A549 (cell line): ENCODE results near the gene PKP4. TPM values are rescaled to one million over a fixed set of nuclear protein-coding genes. Genes with fewer than 3 reads are reported as not detected.

ENCODE experiments used
- ATAC-seq, 2 experiments: fragments of 200-7000 bp in 1 of 2; fragments of >200 bp in 1 of 2; cut with Nextera tagmentation in 1 of 2; cut with Tn5 transposase in 1 of 2; 3 replicates each; pipeline versions ENCODE4 v1.8.0 to v1.9.1; 2018 to 2020; ENCODE audit warnings: mild to moderate bottlenecking in 1 of 2, moderate library complexity in 1 of 2
- CTCF ChIA-PET: fragments of 300-600 bp; sonication (Branson Sonifier 250); formaldehyde crosslinking; extraction: SDS; loops from one replicate; lab custom pipeline; 2021; ENCODE audit warnings: antibody characterized with exemption, inconsistent platforms; lab: Yijun Ruan, JAX
- POLR2A ChIA-PET: fragments of 350-600 bp; formaldehyde crosslinking; extraction: SDS; loops from one replicate; lab custom pipeline; 2021; ENCODE audit warnings: antibody characterized with exemption, inconsistent platforms; lab: Yijun Ruan, JAX
- DNase-seq, 2 experiments: peaks; one replicate each; pipeline versions ENCODE4 v3.0.0 to v3.0.0-alpha.2; 2011 to 2016; ENCODE audit warnings: low read depth in 1 of 2, low spot score in 1 of 2
- FAIRE-seq: peaks from 2 replicates; lab custom pipeline; 2011; peaks lifted over from hg19 to GRCh38; lab: Jason Lieb, UNC
- H3K27ac ChIP-seq, 2 experiments: fragments of >200 bp; sonication (Bioruptor Twin); formaldehyde crosslinking; 3 replicates each; pipeline ENCODE4 v1.5.1; 2016 to 2017
- H3K4me1 ChIP-seq: fragments of >200 bp; sonication (Bioruptor Twin); formaldehyde crosslinking; 3 replicates; pipeline ENCODE4 v1.6.1; 2016
- H3K4me2 ChIP-seq: fragments of >200 bp; sonication (Bioruptor Twin); formaldehyde crosslinking; 3 replicates; pipeline ENCODE4 v1.6.1; 2016
- H3K4me3 ChIP-seq: fragments of >200 bp; sonication (Bioruptor Twin); formaldehyde crosslinking; 3 replicates; pipeline ENCODE4 v1.5.1; 2016
- H3K9me3 ChIP-seq: fragments of >200 bp; sonication (Bioruptor Twin); formaldehyde crosslinking; 3 replicates; pipeline ENCODE4 v1.6.1; 2016
- CBX2 ChIP-seq: fragments of 200-600 bp; sonication (generic); IDR thresholded peaks from 2 replicates; pipeline ENCODE4 v1.6.1; 2016; ENCODE audit warnings: low read depth, mild to moderate bottlenecking, borderline replicate concordance
- CHD2 ChIP-seq: fragments of 150-350 bp; IDR thresholded peaks from 2 replicates; pipeline ENCODE4 v1.6.1; 2014; ENCODE audit warnings: low read length; ENCODE audit not compliant: partially characterized antibody
- FOSB ChIP-seq: fragments of 250-450 bp; sonication (Bioruptor Pico); IDR thresholded peaks from 2 replicates; pipeline ENCODE4 v1.5.0; 2020; ENCODE audit warnings: mild to moderate bottlenecking, moderate library complexity
- GATA3 ChIP-seq: IDR thresholded peaks from 2 replicates; pipeline ENCODE4 v1.6.1; 2012; ENCODE audit warnings: borderline replicate concordance
- HDAC2 ChIP-seq: fragments of 200-600 bp; sonication (generic); IDR thresholded peaks from 2 replicates; pipeline ENCODE4 v1.6.1; 2016
- HEYL ChIP-seq: fragments of 250-450 bp; sonication (Bioruptor Pico); IDR thresholded peaks from 2 replicates; pipeline ENCODE4 v1.8.0; 2021; ENCODE audit warnings: mild to moderate bottlenecking, moderate library complexity
- HOXA7 ChIP-seq: fragments of 250-450 bp; sonication (Bioruptor Pico); IDR thresholded peaks from 2 replicates; pipeline ENCODE4 v1.5.0; 2020; ENCODE audit warnings: mild to moderate bottlenecking, moderate library complexity
- HOXB13 ChIP-seq: fragments of 250-450 bp; sonication (Bioruptor Pico); IDR thresholded peaks from 2 replicates; pipeline ENCODE4 v1.5.0; 2020; ENCODE audit warnings: low read depth, mild to moderate bottlenecking, moderate library complexity
- JUNB ChIP-seq: fragments of >200 bp; sonication (Bioruptor Twin); formaldehyde crosslinking; IDR thresholded peaks from 2 replicates; pipeline ENCODE4 v1.6.1; 2016
- KDM1A ChIP-seq: fragments of 200-600 bp; sonication (generic); IDR thresholded peaks from 2 replicates; pipeline ENCODE4 v1.6.1; 2016; ENCODE audit warnings: low read depth, mild to moderate bottlenecking
- MYC ChIP-seq: IDR thresholded peaks from 2 replicates; pipeline ENCODE4 v1.6.1; 2012; ENCODE audit warnings: mild to moderate bottlenecking, inconsistent platforms, low read length, improper control_type of control experiment, borderline replicate concordance
- NFE2L2 ChIP-seq: fragments of 150-350 bp; conservative IDR thresholded peaks from 2 replicates; pipeline ENCODE4 v1.6.1; 2014; ENCODE audit warnings: low read length
- NPAS2 ChIP-seq: fragments of 250-450 bp; sonication (Bioruptor Pico); IDR thresholded peaks from 2 replicates; pipeline ENCODE4 v1.8.0; 2022; ENCODE audit warnings: mild to moderate bottlenecking, moderate library complexity, borderline replicate concordance
- PHF8 ChIP-seq: fragments of 200-600 bp; sonication (generic); IDR thresholded peaks from 2 replicates; pipeline ENCODE4 v1.6.1; 2016; ENCODE audit warnings: low read depth, mild to moderate bottlenecking, antibody characterized with exemption, moderate library complexity, borderline replicate concordance
- POLR2A ChIP-seq: IDR thresholded peaks from 2 replicates; pipeline ENCODE4 v1.6.1; 2012; ENCODE audit warnings: mild to moderate bottlenecking, low read length
- POLR2AphosphoS2 ChIP-seq: conservative IDR thresholded peaks from 2 replicates; pipeline ENCODE4 v1.6.1; 2012; ENCODE audit warnings: low read length, improper control_type of control experiment, inconsistent platforms
- RARB ChIP-seq: fragments of 250-450 bp; sonication (Bioruptor Pico); IDR thresholded peaks from 2 replicates; pipeline ENCODE4 v1.8.0; 2021; ENCODE audit warnings: mild to moderate bottlenecking, moderate library complexity
- RNF2 ChIP-seq: fragments of 200-600 bp; sonication (generic); IDR thresholded peaks from 2 replicates; pipeline ENCODE4 v1.6.1; 2016; ENCODE audit warnings: low read depth, mild to moderate bottlenecking, antibody characterized with exemption, moderate library complexity, borderline replicate concordance
- TFCP2L1 ChIP-seq: fragments of 250-450 bp; sonication (Bioruptor Pico); IDR thresholded peaks from 2 replicates; pipeline ENCODE4 v1.5.0; 2021; ENCODE audit warnings: mild to moderate bottlenecking
- ZC3H11A ChIP-seq: fragments of 450-650 bp; IDR thresholded peaks from 2 replicates; pipeline ENCODE4 v1.6.1; 2014; ENCODE audit warnings: antibody characterized with exemption, mild to moderate bottlenecking
- ZNF302 ChIP-seq: fragments of 250-450 bp; sonication (Bioruptor Pico); IDR thresholded peaks from 2 replicates; pipeline ENCODE4 v1.9.0; 2021; ENCODE audit warnings: inconsistent platforms, mild to moderate bottlenecking, moderate library complexity
- ZSCAN20 ChIP-seq: fragments of 250-450 bp; sonication (Bioruptor Pico); IDR thresholded peaks from 2 replicates; pipeline ENCODE4 v1.8.0; 2022; ENCODE audit warnings: mild to moderate bottlenecking, moderate library complexity
- WGBS: methylation state at CpG from one replicate; pipeline ENCODE4 v1.1.6; 2017; ENCODE audit errors: missing lambda C conversion rate; 5-methylcytosine and 5-hydroxymethylcytosine counted together
- polyA plus RNA-seq, 4 experiments: library from polyadenylated mRNA; depleted of rRNA in 3 of 4; stranded (reverse); fragments of >200 nt; fragmentation: RNase III in 1 of 4; extraction: RNeasy Plus Mini Kit Qiagen cat#74134 plus additional on column Dnase treatment in 1 of 4; gene quantifications; 2 replicates in 3 of 4; 3 replicates in 1 of 4; pipeline ENCODE4 v1.2.3, GENCODE V29; 2011 to 2017
- TF ChIP-seq, protein P1 (sequence below): IDR thresholded peaks from 2 replicates; pipeline ENCODE4 v1.6.1; 2012
- TF ChIP-seq, protein P2 (sequence below): IDR thresholded peaks from 2 replicates; pipeline ENCODE4 v1.6.1; 2012; ENCODE audit warnings: low read depth, borderline replicate concordance
- TF ChIP-seq, protein P3 (sequence below): fragments of >200 bp; sonication (Bioruptor Twin); formaldehyde crosslinking; IDR thresholded peaks from 2 replicates; pipeline ENCODE4 v1.6.1; 2016
- TF ChIP-seq, protein P4 (sequence below): fragments of 250-450 bp; sonication (Bioruptor Pico); IDR thresholded peaks from 2 replicates; pipeline ENCODE4 v1.5.0; 2021; ENCODE audit warnings: mild to moderate bottlenecking, moderate library complexity, borderline replicate concordance

The PKP4 gene
- polyA plus RNA-seq, 2 of the 4 experiments (the other 2 are of a cell fraction) = 27.0 to 56.6 TPM

DNA sequence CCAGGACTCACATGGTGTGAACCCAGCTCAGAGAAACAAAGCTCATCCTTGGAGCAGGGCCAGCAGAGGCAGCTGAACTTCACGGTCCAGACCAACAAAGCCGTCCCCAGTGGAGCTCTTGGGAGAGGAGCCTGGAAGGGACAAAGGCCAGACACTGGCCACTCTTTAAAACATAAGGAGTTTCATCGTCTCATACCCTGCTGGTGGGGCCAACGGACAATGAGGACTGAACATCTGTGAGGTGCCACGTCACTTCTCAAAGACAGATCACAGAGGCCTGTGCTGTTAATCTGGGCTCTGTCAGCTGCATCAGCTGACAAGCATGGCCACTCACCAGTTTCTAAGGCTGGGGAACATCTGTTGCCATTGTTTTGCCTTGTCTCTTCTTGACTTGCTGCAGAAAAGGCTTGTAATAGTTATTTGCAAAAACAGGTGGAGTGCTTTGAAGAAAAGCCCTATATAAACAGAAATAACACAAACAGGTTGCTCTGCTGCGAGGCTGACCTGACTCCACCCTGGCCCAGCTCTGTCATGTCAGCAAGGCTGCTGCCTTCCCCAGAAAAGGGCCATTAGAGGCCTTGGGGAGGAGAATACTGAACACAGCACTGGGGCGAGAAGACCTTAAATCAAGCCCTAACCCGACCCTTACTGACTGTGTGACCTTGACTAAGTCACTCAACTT lies 270.3 kb downstream of the PKP4 start:
- ATAC-seq (no peak), FAIRE-seq (no peak)
- POLR2A ChIA-PET = no interaction called here

DNA sequence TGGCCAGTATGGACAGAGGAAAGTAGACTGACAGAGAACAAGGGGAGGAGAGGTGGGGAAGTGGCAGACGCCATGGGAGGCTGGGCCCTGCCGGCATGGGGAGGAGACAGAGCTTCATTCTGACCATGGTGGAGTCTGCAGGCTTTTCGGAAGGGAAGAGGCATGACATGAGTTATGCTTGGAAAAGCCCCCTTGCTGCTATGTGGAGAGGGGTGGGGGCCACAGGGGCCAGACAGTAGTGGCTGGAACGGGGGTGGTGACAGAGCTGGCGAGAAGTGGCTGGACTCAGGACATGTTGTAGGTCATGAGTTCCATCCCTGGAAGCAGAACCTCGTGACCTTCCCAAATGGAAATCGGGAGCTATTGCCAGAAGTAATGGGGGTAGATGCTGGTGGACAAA lies 271.7 kb downstream of the PKP4 start:
- ChIA-PET CTCF (interaction anchor here (0.6 to 2.9 kb wide), 3 partner anchors 17 to 244 kb away, joined by 3 to 16 read pairs (median 9); no protein-coding TSS in a partner anchor), POLR2A (no interaction called here)
- Histone ChIP-seq H3K4me2 (no peak overlapping the region), H3K4me3 (no peak overlapping the region), H3K4me1 (peaks cover 24% of the 10 kb centered on the region), H3K9me3 (no peaks in the 10 kb centered on the region), H3K27ac (no peak overlapping the region)
- TF ChIP-seq CBX2 (no peak), MYC (no peak), ZC3H11A (no peak), RARB (no peak), FOSB (no peak), HOXA7 (CRISPR knock-in tag) (no peak), ZSCAN20 (CRISPR knock-in tag) (no peak), POLR2AphosphoS2 (no peak), KDM1A (no peak)
- TF ChIP-seq, protein P1, sequence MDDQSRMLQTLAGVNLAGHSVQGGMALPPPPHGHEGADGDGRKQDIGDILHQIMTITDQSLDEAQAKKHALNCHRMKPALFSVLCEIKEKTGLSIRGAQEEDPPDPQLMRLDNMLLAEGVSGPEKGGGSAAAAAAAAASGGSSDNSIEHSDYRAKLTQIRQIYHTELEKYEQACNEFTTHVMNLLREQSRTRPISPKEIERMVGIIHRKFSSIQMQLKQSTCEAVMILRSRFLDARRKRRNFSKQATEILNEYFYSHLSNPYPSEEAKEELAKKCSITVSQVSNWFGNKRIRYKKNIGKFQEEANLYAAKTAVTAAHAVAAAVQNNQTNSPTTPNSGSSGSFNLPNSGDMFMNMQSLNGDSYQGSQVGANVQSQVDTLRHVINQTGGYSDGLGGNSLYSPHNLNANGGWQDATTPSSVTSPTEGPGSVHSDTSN = no peak
- FAIRE-seq = no peak
- DNase-seq = no peak
- WGBS = 88% methylated on average over 7 of the region's 7 CpGs
- ATAC-seq = no peak

More for the DNA sequence above, 270.3 kb downstream of the PKP4 start:
- Histone ChIP-seq H3K4me1 (peaks cover 32% of the 10 kb centered on the region), H3K4me3 (no peak overlapping the region), H3K9me3 (no peaks in the 10 kb centered on the region), H3K4me2 (no peak overlapping the region), H3K27ac (peak overlapping the region in 1 of 2 experiments; percentile 25; a peak in 1 of 6 replicates)
- no peak for DNase-seq
- 77% methylated on average over 7 of the region's 8 CpGs for WGBS
- TF ChIP-seq, protein P2, sequence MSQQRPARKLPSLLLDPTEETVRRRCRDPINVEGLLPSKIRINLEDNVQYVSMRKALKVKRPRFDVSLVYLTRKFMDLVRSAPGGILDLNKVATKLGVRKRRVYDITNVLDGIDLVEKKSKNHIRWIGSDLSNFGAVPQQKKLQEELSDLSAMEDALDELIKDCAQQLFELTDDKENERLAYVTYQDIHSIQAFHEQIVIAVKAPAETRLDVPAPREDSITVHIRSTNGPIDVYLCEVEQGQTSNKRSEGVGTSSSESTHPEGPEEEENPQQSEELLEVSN = no peak
- no peak for TF ChIP-seq NFE2L2
- TF ChIP-seq FOSB = no peak
- TF ChIP-seq JUNB = no peak
- TF ChIP-seq NPAS2 (CRISPR knock-in tag) = no peak
- TF ChIP-seq, protein P3, sequence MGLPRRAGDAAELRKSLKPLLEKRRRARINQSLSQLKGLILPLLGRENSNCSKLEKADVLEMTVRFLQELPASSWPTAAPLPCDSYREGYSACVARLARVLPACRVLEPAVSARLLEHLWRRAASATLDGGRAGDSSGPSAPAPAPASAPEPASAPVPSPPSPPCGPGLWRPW = no peak
- TF ChIP-seq, protein P4, sequence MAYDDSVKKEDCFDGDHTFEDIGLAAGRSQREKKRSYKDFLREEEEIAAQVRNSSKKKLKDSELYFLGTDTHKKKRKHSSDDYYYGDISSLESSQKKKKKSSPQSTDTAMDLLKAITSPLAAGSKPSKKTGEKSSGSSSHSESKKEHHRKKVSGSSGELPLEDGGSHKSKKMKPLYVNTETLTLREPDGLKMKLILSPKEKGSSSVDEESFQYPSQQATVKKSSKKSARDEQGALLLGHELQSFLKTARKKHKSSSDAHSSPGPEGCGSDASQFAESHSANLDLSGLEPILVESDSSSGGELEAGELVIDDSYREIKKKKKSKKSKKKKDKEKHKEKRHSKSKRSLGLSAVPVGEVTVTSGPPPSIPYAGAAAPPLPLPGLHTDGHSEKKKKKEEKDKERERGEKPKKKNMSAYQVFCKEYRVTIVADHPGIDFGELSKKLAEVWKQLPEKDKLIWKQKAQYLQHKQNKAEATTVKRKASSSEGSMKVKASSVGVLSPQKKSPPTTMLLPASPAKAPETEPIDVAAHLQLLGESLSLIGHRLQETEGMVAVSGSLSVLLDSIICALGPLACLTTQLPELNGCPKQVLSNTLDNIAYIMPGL (CRISPR knock-in tag) = no peak
- TF ChIP-seq CHD2 = no peak
- no peak for TF ChIP-seq MYC
- no peak for TF ChIP-seq RNF2
- no peak for TF ChIP-seq KDM1A
- TF ChIP-seq PHF8 = no peak
- TF ChIP-seq TFCP2L1 = no peak
- no peak for TF ChIP-seq HDAC2
- TF ChIP-seq POLR2A = no peak
- TF ChIP-seq HOXB13 (CRISPR knock-in tag) = no peak
- no peak for TF ChIP-seq ZNF302 (CRISPR knock-in tag)
- no peak for TF ChIP-seq HEYL (CRISPR knock-in tag)
- TF ChIP-seq GATA3 = no peak
- CTCF ChIA-PET = interaction anchor here (1.3 to 7.8 kb wide), 4 partner anchors 17 to 27 kb away, joined by 3 to 56 read pairs (median 4); no protein-coding TSS in a partner anchor
